ENCODE measurements around the gene GGA2. TPM values are rescaled to one million over a fixed set of nuclear protein-coding genes. Genes with fewer than 3 reads are reported as not detected.
"Not testable (repeated sequence)": the region's sequence is repeated elsewhere in the genome, so short reads cannot be mapped to it uniquely, and the experiment has no call there.

The GGA2 gene
- 127 TPM for polyA plus RNA-seq (2012; ENCODE audit: missing spikeins)

- FAIRE-seq, result peak; percentile 99
- DNase-seq (ENCODE audit: insufficient read length), result peak; percentile 79
- TF ChIP-seq POLR2A (IDR thresholded peaks at IDR 0.05; ENCODE audit: low read depth, low read length) (peak; percentile 93), TAF1 (IDR thresholded peaks at IDR 0.05; ENCODE audit: borderline replicate concordance, low read depth, low read length) (peak; percentile 91), POLR2AphosphoS5 (IDR thresholded peaks at IDR 0.05; ENCODE audit: low read depth, low read length) (peak; percentile 84)
These were observed at the start of gene GGA2 for GRCh38 chr16:23510164-23510914. TSS of gene GGA2 (minus strand) at chr16:23510494. CDS start at chr16:23510411, 83 bp downstream.

GRCh38 chr16:23557779-23558702 lies 47.7 kb upstream of the GGA2 start:
- no peak for DNase-seq (ENCODE audit: insufficient read length)
- FAIRE-seq, result no peak

GRCh38 chr16:23556881-23557778 lies 46.8 kb upstream of the GGA2 start, which contains the start of the genes EARS2 and UBFD1:
TSS of gene EARS2 (minus strand) at chr16:23557350. CDS start at chr16:23557343, 7 bp downstream.
TSS of gene UBFD1 (plus strand) at chr16:23557727. CDS start at chr16:23557743, 16 bp downstream.
- TF ChIP-seq POLR2A (IDR thresholded peaks at IDR 0.05; ENCODE audit: low read depth, low read length), result peak; percentile 90
- peak; percentile 76 for TF ChIP-seq POLR2AphosphoS5 (IDR thresholded peaks at IDR 0.05; ENCODE audit: low read depth, low read length)
- peak; percentile 80 for TF ChIP-seq TAF1 (IDR thresholded peaks at IDR 0.05; ENCODE audit: borderline replicate concordance, low read depth, low read length)
- DNase-seq (ENCODE audit: insufficient read length), result peak; percentile 91
- peak; percentile 97 for FAIRE-seq

More at GRCh38 chr16:23557779-23558702, 47.7 kb upstream of the GGA2 start:
- TF ChIP-seq POLR2A (IDR thresholded peaks at IDR 0.05; ENCODE audit: low read depth, low read length) (no peak), POLR2AphosphoS5 (IDR thresholded peaks at IDR 0.05; ENCODE audit: low read depth, low read length) (no peak), TAF1 (IDR thresholded peaks at IDR 0.05; ENCODE audit: borderline replicate concordance, low read depth, low read length) (no peak)

GRCh38 chr16:23554536-23554935 lies 44.2 kb upstream of the GGA2 start:
- FAIRE-seq, result no peak

GRCh38 chr16:23552161-23552560 lies 41.9 kb upstream of the GGA2 start:
- TF ChIP-seq TAF1 (IDR thresholded peaks at IDR 0.05; ENCODE audit: borderline replicate concordance, low read depth, low read length) (no peak), POLR2AphosphoS5 (IDR thresholded peaks at IDR 0.05; ENCODE audit: low read depth, low read length) (no peak), POLR2A (IDR thresholded peaks at IDR 0.05; ENCODE audit: low read depth, low read length) (no peak)
- no peak for DNase-seq (ENCODE audit: insufficient read length)
- FAIRE-seq, result no peak

More at GRCh38 chr16:23554536-23554935, 44.2 kb upstream of the GGA2 start:
- TF ChIP-seq POLR2A (IDR thresholded peaks at IDR 0.05; ENCODE audit: low read depth, low read length) (no peak), POLR2AphosphoS5 (IDR thresholded peaks at IDR 0.05; ENCODE audit: low read depth, low read length) (no peak), TAF1 (IDR thresholded peaks at IDR 0.05; ENCODE audit: borderline replicate concordance, low read depth, low read length) (no peak)
- no peak for DNase-seq (ENCODE audit: insufficient read length)

- DNase-seq (ENCODE audit: insufficient read length), result no peak
- TF ChIP-seq POLR2AphosphoS5 (IDR thresholded peaks at IDR 0.05; ENCODE audit: low read depth, low read length) (no peak), POLR2A (IDR thresholded peaks at IDR 0.05; ENCODE audit: low read depth, low read length) (no peak), TAF1 (IDR thresholded peaks at IDR 0.05; ENCODE audit: borderline replicate concordance, low read depth, low read length) (no peak)
- no peak for FAIRE-seq
These were observed 39.6 kb upstream of the GGA2 start for GRCh38 chr16:23549938-23550337.

GRCh38 chr16:23544436-23544835 lies 34.1 kb upstream of the GGA2 start:
- FAIRE-seq, result no peak
- DNase-seq (ENCODE audit: insufficient read length), result no peak
- TF ChIP-seq TAF1 (IDR thresholded peaks at IDR 0.05; ENCODE audit: borderline replicate concordance, low read depth, low read length), result no peak
- no peak for TF ChIP-seq POLR2AphosphoS5 (IDR thresholded peaks at IDR 0.05; ENCODE audit: low read depth, low read length)
- TF ChIP-seq POLR2A (IDR thresholded peaks at IDR 0.05; ENCODE audit: low read depth, low read length), result no peak

- not testable (repeated sequence) for DNase-seq (ENCODE audit: insufficient read length); FAIRE-seq
These were observed 30.5 kb upstream of the GGA2 start for GRCh38 chr16:23540817-23541178.

- FAIRE-seq (no peak), DNase-seq (ENCODE audit: insufficient read length) (no peak)
- TF ChIP-seq POLR2AphosphoS5 (IDR thresholded peaks at IDR 0.05; ENCODE audit: low read depth, low read length) (no peak), TAF1 (IDR thresholded peaks at IDR 0.05; ENCODE audit: borderline replicate concordance, low read depth, low read length) (no peak), POLR2A (IDR thresholded peaks at IDR 0.05; ENCODE audit: low read depth, low read length) (no peak)
These were observed 29.9 kb upstream of the GGA2 start for GRCh38 chr16:23539984-23540816.

GRCh38 chr16:23538919-23539278 lies 28.6 kb upstream of the GGA2 start:
- TF ChIP-seq POLR2AphosphoS5 (IDR thresholded peaks at IDR 0.05; ENCODE audit: low read depth, low read length), result no peak
- no peak for TF ChIP-seq TAF1 (IDR thresholded peaks at IDR 0.05; ENCODE audit: borderline replicate concordance, low read depth, low read length)
- no peak for TF ChIP-seq POLR2A (IDR thresholded peaks at IDR 0.05; ENCODE audit: low read depth, low read length)
- no peak for DNase-seq (ENCODE audit: insufficient read length)

More at GRCh38 chr16:23538919-23539278, 28.6 kb upstream of the GGA2 start:
- FAIRE-seq, result no peak
